ENCODE measurements around the gene DCAF5. TPM values are rescaled to one million over a fixed set of nuclear protein-coding genes. Genes with fewer than 3 reads are reported as not detected.
A peak's percentile ranks its signal among the peaks of the same experiment; 100 is the strongest.

DCAF5 gene
- total and polyA plus RNA-seq, 2 of the 13 experiments (the other 11 are each of a cell fraction or from before 2014, with no cell fraction given), result 13.4 to 31.6 TPM

DNA sequence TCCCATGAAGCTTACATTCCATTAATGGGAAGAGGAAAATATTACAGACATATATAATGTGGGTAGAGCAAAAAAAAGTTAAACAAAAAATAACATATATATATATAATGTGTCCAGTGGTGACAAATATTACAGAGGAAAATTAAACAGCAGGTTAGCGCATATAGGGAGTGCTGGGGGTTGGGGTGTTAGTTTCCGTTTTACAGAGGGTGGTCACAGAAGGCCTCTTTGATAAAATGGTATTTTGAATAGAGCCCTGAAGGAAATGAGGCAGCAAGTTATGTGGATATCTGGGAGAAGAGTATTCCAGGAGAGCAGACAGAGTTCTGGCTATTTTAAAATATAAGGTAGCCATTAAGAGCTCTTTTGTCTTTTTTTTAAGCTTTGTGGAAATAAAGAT is 73.2 kb downstream of the DCAF5 start:
- in situ Hi-C loops (cut with HindIII; ENCODE audit: extremely low pct_ligation_motif_present, low pct_unique_long_range_greater_than_20kb) (no loop called here), intact Hi-C loops (cut with micrococcal nuclease; ENCODE audit: unreplicated experiment) (no loop called here)
- ATAC-seq, result no peak
- ChIA-PET POLR2A (no interaction called here), CTCF (ENCODE audit: low intra/inter-chr PET ratio, low total read pairs) (no interaction called here)
- DNase-seq (ENCODE audit: low spot score), result no peak
- no peaks in the 10 kb centered on the region for H3K27me3 ChIP-seq (ENCODE audit: control insufficient read depth in 1 of 2, insufficient read depth in 2 of 2, low read length in 2 of 2)
- no peak overlapping the region for H2AFZ ChIP-seq (ENCODE audit: low read length)
- no peak overlapping the region for H3K4me3 ChIP-seq (replicated peaks in 1 of 3; ENCODE audit: insufficient read depth in 1 of 3, low read depth in 2 of 3, low read length in 3 of 3)
- no peak overlapping the region for H3K9ac ChIP-seq (ENCODE audit: insufficient read depth, low read depth, low read length)
- FAIRE-seq, result no peak
- H3K27ac ChIP-seq (ENCODE audit: extremely low read length, insufficient read depth, low read length), result no peak overlapping the region
- no peaks in the 10 kb centered on the region for H3K79me2 ChIP-seq (ENCODE audit: insufficient read depth, low read length)
- H4K20me1 ChIP-seq (ENCODE audit: insufficient read depth, low read length), result no peaks in the 10 kb centered on the region
- H3K4me1 ChIP-seq (ENCODE audit: insufficient read depth, low read length), result peaks cover 21% of the 10 kb centered on the region
- BruUV-seq (replicated peaks), result no TSS peak
- TF ChIP-seq ZNF335 (CRISPR knock-in tag; IDR thresholded peaks at IDR 0.05) (no peak), JUNB (CRISPR knock-in tag; IDR thresholded peaks at IDR 0.05; ENCODE audit: borderline replicate concordance) (no peak)
- no peaks in the 10 kb centered on the region for H3K9me3 ChIP-seq (ENCODE audit: low read length)
- 0 out of 5 replicates have a peak, but pooled peaks cover 3 to 25% of the 10 kb centered on the region in 2 experiments for H3K36me3 ChIP-seq (replicated peaks in 1 of 2; ENCODE audit: control insufficient read depth in 1 of 2, insufficient read depth in 2 of 2, low read length in 2 of 2)
- WGBS (ENCODE audit: low lambda C conversion rate), result 100% methylated on average over 2 of the region's 2 CpGs
- no peak overlapping the region for H3K4me2 ChIP-seq (ENCODE audit: low read depth, low read length)

DNA sequence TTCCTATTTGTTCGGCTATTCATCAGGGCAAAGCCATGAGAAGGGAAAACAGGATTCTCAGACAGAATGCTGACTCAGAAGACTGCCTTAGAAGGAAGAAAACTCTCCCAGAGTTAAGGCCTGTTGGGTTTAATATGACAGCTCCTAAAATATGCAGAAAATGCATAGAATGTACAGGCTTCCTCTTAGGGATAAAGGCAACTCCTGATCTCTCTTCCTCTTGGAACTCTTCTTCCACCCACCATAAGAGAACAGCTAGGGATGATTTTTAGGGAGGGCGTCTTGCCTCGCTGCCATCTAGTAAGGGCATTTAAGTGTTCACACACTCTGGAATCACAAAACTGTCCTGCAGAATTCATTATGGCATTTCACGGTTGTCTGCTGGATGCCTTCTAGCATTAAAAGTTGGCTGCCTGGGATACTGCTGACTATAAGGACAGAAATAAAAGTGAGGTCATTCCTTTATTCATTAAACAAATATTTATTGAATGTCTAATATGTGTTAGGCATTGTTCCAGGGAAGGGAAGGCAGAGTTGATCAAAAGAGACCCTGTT is 73.7 kb downstream of the DCAF5 start:
- Histone ChIP-seq H3K36me3 (replicated peaks in 1 of 2; ENCODE audit: control insufficient read depth in 1 of 2, insufficient read depth in 2 of 2, low read length in 2 of 2) (0 out of 5 replicates have a peak, but pooled peaks cover 3 to 26% of the 10 kb centered on the region in 2 experiments), H2AFZ (ENCODE audit: low read length) (no peak overlapping the region), H3K9ac (ENCODE audit: insufficient read depth, low read depth, low read length) (no peak overlapping the region), H3K9me3 (ENCODE audit: low read length) (no peaks in the 10 kb centered on the region), H3K4me3 (replicated peaks in 1 of 3; ENCODE audit: insufficient read depth in 1 of 3, low read depth in 2 of 3, low read length in 3 of 3) (no peak overlapping the region), H3K27me3 (ENCODE audit: control insufficient read depth in 1 of 2, insufficient read depth in 2 of 2, low read length in 2 of 2) (no peaks in the 10 kb centered on the region), H4K20me1 (ENCODE audit: insufficient read depth, low read length) (no peaks in the 10 kb centered on the region), H3K4me2 (ENCODE audit: low read depth, low read length) (no peak overlapping the region), H3K27ac (ENCODE audit: extremely low read length, insufficient read depth, low read length) (no peak overlapping the region), H3K79me2 (ENCODE audit: insufficient read depth, low read length) (no peaks in the 10 kb centered on the region), H3K4me1 (ENCODE audit: insufficient read depth, low read length) (peaks cover 21% of the 10 kb centered on the region)
- ChIA-PET POLR2A (no interaction called here), CTCF (ENCODE audit: low intra/inter-chr PET ratio, low total read pairs) (no interaction called here)
- ATAC-seq (no peak), DNase-seq (ENCODE audit: low spot score) (no peak), FAIRE-seq (no peak)
- no TSS peak for BruUV-seq (replicated peaks)
- 100% methylated on average over 4 of the region's 4 CpGs for WGBS (ENCODE audit: low lambda C conversion rate)
- in situ Hi-C loops (cut with HindIII; ENCODE audit: extremely low pct_ligation_motif_present, low pct_unique_long_range_greater_than_20kb), result no loop called here
- TF ChIP-seq SPEN (CRISPR knock-in tag; IDR thresholded peaks at IDR 0.05; ENCODE audit: low read depth), result no peak
- peak in 1 of 2 experiments; percentile 46; a peak in 2 of 4 replicates for TF ChIP-seq MAFK (conservative IDR thresholded peaks at IDR 0.05 in 1 of 2, IDR thresholded peaks at IDR 0.05 in 1 of 2; ENCODE audit: low read length in 2 of 2)
- intact Hi-C loops (cut with micrococcal nuclease; ENCODE audit: unreplicated experiment), result no loop called here

Data from HepG2 (cell line).